Smooth muscle cell of the brain vasculature (primary cell): ENCODE data around the gene KREMEN2.

Source experiments
- DNase-seq: peaks from one replicate; pipeline ENCODE4 v3.0.0-alpha.2; 2012; ENCODE audit warnings: low read depth, low spot score

The KREMEN2 gene

DNA sequence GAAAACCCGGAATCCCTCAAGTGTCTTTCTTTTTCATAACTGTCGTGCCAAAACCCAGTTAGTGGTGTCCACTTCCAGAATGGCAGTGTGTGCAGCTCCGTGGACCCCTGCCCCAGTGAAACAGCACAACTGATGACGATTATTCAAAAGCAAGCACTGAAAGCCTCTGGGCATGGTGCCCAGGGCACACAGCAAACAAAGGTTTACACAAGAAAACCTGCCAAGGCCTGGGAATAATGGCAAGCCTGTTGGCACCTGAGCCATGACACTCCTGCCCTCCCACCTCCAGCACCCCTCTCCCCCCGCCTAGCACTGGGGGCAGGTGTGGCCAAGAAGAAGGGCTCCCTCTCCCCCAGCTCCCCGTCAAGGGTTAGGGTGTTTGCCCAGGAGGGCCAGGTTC lies 13.4 kb downstream of the KREMEN2 start:
- no peak for DNase-seq

GRCh38 chr16:2979669-2980226 lies 15.7 kb downstream of the KREMEN2 start:
- no peak for DNase-seq

GRCh38 chr16:2980227-2981176 lies 16.4 kb downstream of the KREMEN2 start, which contains the start of gene PKMYT1:
PKMYT1 (minus strand) TSS chr16:2980446; CDS start chr16:2979657, 789 bp downstream.
- DNase-seq, result peak; percentile 52

- no peak for DNase-seq
Observed at GRCh38 chr16:2981177-2981898, 17.3 kb downstream of the KREMEN2 start.

DNA sequence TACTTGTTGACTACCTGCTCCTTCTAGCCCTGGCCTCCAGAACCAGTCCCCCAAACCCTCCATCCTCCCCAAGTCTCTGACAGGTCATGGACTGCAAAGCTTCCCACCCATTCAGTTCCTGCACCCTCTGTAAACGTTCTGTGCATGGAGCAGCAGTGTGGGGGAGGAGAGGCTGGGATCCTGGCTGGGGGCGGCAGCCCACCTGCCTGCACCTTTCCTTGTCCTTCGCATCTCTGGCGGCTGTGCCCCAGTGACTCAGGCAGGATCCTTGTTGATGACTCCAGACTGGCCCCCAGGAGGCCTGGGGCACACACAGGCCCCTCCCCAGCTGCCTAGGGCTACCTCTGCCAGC lies 17.8 kb downstream of the KREMEN2 start:
- DNase-seq, result no peak

- no peak for DNase-seq
Observed at GRCh38 chr16:2982402-2982801, 18.3 kb downstream of the KREMEN2 start.

DNA sequence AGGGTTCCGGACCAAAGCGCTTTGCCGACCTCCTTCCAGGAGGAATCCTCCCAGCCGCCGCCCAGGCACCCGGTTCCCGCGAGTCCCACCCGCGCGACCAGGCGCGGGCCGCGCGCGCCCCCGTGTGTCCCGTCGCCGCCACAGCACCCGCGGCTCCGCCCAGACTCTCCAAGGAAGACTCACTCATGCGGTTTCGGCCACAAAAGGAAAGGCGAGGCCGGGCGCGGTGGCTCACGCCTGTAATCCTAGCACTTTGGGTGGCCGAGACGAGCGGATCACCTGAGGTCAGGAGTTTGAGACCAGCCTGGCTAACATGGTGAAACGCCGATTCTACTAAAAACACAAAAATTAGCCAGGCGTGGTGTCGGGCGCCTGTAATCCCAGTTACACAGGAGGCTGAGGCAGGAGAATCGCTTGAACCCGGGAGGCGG lies 19.6 kb downstream of the KREMEN2 start:
- peak; percentile 43 for DNase-seq

DNA sequence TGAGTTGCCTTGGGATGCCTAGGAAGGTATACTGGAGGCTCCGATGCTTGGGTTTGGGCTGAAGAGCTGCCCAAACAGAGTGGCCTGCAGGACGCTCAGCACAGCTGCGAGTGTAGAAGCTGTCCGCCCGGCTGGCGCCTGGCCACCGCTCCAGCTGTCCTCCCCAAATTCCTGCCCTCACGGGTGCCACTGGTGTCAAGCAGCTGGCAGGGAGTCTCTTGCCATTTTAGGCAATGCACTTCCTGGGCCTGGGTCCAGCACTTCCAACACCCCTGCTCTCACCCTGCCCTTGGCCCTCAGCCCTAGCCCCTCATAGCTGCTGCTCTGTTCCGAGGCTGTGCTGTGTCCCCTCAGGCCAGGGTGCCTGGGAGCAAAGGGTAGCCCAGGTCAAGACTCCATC lies 21.4 kb downstream of the KREMEN2 start:
- no peak for DNase-seq

GRCh38 chr16:2985893-2986355 lies 21.8 kb downstream of the KREMEN2 start:
- no peak for DNase-seq

DNA sequence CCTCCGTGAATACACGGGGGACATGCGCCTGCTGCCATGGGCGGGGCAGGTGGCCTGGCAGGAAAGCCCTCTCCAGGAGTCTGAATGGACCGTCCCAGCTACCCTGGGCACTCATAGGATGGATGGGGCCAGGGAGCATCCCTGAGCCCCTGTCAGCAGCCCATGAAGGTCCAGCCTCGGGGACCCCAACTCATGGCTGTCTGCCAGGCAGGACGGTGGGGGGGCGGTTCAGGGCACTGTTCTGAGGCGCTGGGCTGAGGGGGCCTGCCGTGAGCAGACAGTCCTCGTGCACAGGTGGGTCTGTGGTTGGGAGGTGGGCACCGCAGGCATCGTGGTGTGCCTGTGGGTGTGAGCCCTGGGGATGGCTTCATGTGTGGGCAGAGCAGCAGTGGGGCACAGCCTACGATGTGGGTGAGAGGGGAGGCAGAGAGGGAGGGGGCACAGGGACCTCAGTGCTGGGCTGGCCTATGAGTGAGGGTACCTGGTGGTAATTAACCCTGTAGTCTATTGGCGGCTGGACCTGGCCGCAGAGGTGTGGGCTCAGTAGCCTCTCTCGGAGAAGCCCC lies 22.6 kb downstream of the KREMEN2 start:
- DNase-seq, result no peak

- no peak for DNase-seq
Observed at GRCh38 chr16:2987286-2987685, 23.2 kb downstream of the KREMEN2 start.

GRCh38 chr16:2987833-2988232 lies 23.8 kb downstream of the KREMEN2 start:
- no peak for DNase-seq

- DNase-seq, result no peak
Observed at GRCh38 chr16:2988590-2989099, 24.6 kb downstream of the KREMEN2 start.

GRCh38 chr16:2990891-2991290 lies 26.8 kb downstream of the KREMEN2 start:
- DNase-seq, result no peak

- DNase-seq, result no peak
Observed at GRCh38 chr16:2991566-2992261, 27.6 kb downstream of the KREMEN2 start.

- DNase-seq, result no peak
Observed at GRCh38 chr16:2992383-2993081, 28.5 kb downstream of the KREMEN2 start.

- DNase-seq, result no peak
Observed at GRCh38 chr16:2996298-2996697, 32.2 kb downstream of the KREMEN2 start.

GRCh38 chr16:2999929-3000328 lies 35.9 kb downstream of the KREMEN2 start:
- no peak for DNase-seq

DNA sequence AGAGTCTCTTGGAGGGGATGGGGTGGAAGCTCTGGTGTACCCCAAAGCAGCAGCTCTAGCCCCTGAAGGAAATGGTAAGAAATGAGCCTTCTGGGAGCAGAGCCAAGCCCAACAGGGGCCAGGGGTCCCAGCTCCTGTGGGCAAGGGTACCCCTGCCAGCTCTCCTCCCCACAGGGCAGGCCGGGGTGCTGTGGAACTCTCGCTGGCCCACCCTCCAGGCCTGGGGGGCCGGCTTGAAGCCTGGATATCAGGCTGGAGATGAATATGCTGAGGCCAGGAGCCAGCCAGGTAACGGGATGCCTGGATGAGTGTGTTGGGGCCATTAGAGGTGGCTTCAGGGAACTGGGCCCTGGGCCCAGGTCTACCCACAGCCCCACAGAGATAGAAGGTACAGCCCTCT lies 36.5 kb downstream of the KREMEN2 start:
- DNase-seq, result no peak

DNA sequence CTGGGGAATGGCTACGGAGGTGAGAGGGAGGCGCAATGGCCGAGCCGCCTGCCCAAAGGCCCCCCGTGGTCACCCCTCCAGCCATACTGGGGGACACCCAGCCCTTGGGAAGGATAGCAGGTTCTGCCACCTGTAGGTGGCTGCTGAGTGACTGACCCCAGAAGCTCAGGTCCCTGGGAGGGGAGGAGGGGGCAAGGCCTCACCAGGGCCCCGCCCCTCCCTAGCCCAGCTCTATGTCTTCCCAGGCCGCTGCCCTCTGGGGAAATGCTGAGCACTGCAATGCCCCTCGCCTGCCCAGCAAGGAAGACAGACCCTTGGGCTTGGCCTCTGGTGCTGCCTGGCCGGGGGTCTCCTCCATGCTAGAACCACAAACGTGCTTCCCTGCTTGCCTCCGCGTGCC lies 37.2 kb downstream of the KREMEN2 start:
- no peak for DNase-seq
